HepG2 (cell line): ENCODE results near the gene BBS9. TPM values are rescaled to one million over a fixed set of nuclear protein-coding genes. Genes with fewer than 3 reads are reported as not detected.

Experiments
- GATA4 ChIP-seq: sonication (generic); IDR thresholded peaks from 2 replicates; pipeline ENCODE4 v1.6.1; 2016; ENCODE audit warnings: antibody characterized with exemption, low read depth, borderline replicate concordance
- GATAD1 ChIP-seq: IDR thresholded peaks from 2 replicates; pipeline ENCODE4 v1.6.1; 2016; ENCODE audit warnings: missing genetic modification reagents, missing compliant biosample characterization
- GATAD2A ChIP-seq: IDR thresholded peaks from 2 replicates; pipeline ENCODE4 v1.6.1; 2016
- HMG20A ChIP-seq: IDR thresholded peaks from 2 replicates; pipeline ENCODE4 v1.6.1; 2016; ENCODE audit warnings: borderline replicate concordance
- RAD21 ChIP-seq: fragments of 450-650 bp; formaldehyde crosslinking; IDR thresholded peaks from 2 replicates; pipeline ENCODE4 v1.5.0; 2020; ENCODE audit warnings: mild to moderate bottlenecking
- ZNF160 ChIP-seq: sonication (generic); formaldehyde crosslinking; IDR thresholded peaks from 2 replicates; pipeline ENCODE4 v1.8.0; 2022; ENCODE audit warnings: mild to moderate bottlenecking, inconsistent platforms, missing genetic modification reagents
- ZNF788 ChIP-seq: sonication (generic); formaldehyde crosslinking; IDR thresholded peaks from 2 replicates; pipeline ENCODE4 v1.5.0; 2020; ENCODE audit warnings: mild to moderate bottlenecking, missing genetic modification reagents, borderline replicate concordance
- polyA plus RNA-seq, 8 experiments: library from polyadenylated mRNA; depleted of rRNA in 3 of 8; stranded (reverse) in 7 of 8; unstranded in 1 of 8; fragments of >200 nt; fragmentation: Illumina TruSeq in 4 of 8; extraction: Trizol in 4 of 8; gene quantifications; 2 replicates each; pipeline versions ENCODE4 v1.2.1 to v1.2.3, GENCODE V29; 2011 to 2016; ENCODE audit warnings: low read depth in 4 of 8, missing spikeins in 1 of 8, mixed read lengths in 1 of 8; ENCODE audit not compliant: insufficient read depth in 1 of 8
- total RNA-seq, 5 experiments: library from RNA; depleted of rRNA; stranded (reverse); fragments of >200 nt; fragmentation: Illumina TruSeq; extraction: Trizol; gene quantifications; 2 replicates each; pipeline ENCODE4 v1.2.3, GENCODE V29; 2016; ENCODE audit warnings: low read depth in 1 of 5
- TF ChIP-seq, protein P1 (sequence below): sonication (generic); formaldehyde crosslinking; IDR thresholded peaks from 2 replicates; pipeline ENCODE4 v1.4.0; 2020; ENCODE audit warnings: missing genetic modification reagents
- TF ChIP-seq, protein P2 (sequence below): sonication (generic); formaldehyde crosslinking; IDR thresholded peaks from 2 replicates; pipeline ENCODE4 v1.8.0; 2022; ENCODE audit warnings: missing genetic modification reagents, mild to moderate bottlenecking, moderate library complexity, borderline replicate concordance
- TF ChIP-seq, protein P3 (sequence below): sonication (generic); formaldehyde crosslinking; IDR thresholded peaks from 2 replicates; pipeline ENCODE4 v1.9.0; 2022; ENCODE audit warnings: missing genetic modification reagents, mild to moderate bottlenecking, borderline replicate concordance
- TF ChIP-seq, protein P4 (sequence below): sonication (generic); formaldehyde crosslinking; IDR thresholded peaks from 2 replicates; pipeline ENCODE4 v1.5.0; 2020; ENCODE audit warnings: mild to moderate bottlenecking, missing genetic modification reagents, moderate library complexity
- TF ChIP-seq, protein P5 (sequence below), 2 experiments: sonication (generic) in 1 of 2; formaldehyde crosslinking in 1 of 2; IDR thresholded peaks; 2 replicates each; pipeline versions ENCODE4 v1.4.0 to v1.6.1; 2018 to 2020; ENCODE audit warnings: missing genetic modification reagents in 2 of 2, borderline replicate concordance in 1 of 2, low read depth in 1 of 2, mild to moderate bottlenecking in 1 of 2, missing biosample characterization in 1 of 2
- TF ChIP-seq, protein P6 (sequence below): sonication (generic); IDR thresholded peaks from 2 replicates; pipeline ENCODE4 v1.6.1; 2016; ENCODE audit warnings: low read depth, borderline replicate concordance
- TF ChIP-seq, protein P7 (sequence below): sonication (generic); formaldehyde crosslinking; IDR thresholded peaks from 2 replicates; pipeline ENCODE4 v1.8.1; 2022; ENCODE audit warnings: low read depth, mild to moderate bottlenecking, missing genetic modification reagents

The BBS9 gene
- total and polyA plus RNA-seq, 2 of the 13 experiments (the other 11 are each of a cell fraction or from before 2014, with no cell fraction given) = 5.1 to 7.8 TPM

DNA sequence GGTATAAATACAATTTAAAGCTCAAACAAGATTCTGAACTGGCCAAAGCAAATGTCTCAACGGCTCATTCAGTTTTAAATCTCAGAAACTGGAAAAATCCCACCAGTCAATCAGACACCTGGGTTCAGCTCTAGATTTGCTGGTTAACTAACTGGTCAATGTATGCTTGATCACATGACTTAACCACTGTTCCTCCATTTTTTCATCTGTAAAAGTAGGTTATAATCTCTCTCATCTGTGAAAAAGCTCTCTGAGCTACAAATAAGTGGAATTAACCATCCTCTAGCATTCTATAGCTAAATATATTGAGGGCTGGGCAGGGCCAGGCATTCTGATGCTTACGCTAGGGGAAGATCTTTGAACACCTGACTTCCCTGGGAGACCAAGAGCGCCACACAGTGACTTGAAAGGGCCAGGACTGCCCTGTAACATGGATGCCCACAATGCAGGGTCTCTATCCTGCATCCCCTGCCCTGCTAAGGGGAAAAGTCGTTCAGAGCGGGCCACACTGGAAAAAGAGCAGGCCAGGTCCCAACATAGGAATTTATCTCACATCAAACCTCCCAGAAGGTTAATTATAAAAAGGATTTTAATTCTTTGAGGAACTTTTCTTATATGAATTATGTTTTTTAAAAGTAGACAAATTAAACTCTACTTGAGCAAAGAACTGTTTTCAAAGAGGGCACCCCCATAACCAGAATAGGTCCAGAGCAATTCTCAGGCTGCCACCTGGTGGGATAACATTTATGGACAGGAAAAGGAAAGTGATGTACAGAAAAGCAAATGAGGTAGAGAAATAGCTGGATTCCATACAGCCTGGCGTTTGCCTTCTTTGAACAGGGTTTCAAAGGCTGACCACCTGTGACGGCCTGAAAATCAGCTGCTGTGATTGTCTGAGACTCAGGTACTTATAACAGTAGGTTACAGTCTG, 22.0 kb upstream of the BBS9 start (continued):
- TF ChIP-seq, protein P1, sequence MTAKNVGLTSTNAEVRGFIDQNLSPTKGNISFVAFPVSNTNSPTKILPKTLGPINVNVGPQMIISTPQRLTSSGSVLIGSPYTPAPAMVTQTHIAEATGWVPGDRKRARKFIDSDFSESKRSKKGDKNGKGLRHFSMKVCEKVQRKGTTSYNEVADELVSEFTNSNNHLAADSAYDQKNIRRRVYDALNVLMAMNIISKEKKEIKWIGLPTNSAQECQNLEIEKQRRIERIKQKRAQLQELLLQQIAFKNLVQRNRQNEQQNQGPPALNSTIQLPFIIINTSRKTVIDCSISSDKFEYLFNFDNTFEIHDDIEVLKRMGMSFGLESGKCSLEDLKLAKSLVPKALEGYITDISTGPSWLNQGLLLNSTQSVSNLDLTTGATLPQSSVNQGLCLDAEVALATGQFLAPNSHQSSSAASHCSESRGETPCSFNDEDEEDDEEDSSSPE (CRISPR knock-in tag) = no peak
- TF ChIP-seq, protein P2, sequence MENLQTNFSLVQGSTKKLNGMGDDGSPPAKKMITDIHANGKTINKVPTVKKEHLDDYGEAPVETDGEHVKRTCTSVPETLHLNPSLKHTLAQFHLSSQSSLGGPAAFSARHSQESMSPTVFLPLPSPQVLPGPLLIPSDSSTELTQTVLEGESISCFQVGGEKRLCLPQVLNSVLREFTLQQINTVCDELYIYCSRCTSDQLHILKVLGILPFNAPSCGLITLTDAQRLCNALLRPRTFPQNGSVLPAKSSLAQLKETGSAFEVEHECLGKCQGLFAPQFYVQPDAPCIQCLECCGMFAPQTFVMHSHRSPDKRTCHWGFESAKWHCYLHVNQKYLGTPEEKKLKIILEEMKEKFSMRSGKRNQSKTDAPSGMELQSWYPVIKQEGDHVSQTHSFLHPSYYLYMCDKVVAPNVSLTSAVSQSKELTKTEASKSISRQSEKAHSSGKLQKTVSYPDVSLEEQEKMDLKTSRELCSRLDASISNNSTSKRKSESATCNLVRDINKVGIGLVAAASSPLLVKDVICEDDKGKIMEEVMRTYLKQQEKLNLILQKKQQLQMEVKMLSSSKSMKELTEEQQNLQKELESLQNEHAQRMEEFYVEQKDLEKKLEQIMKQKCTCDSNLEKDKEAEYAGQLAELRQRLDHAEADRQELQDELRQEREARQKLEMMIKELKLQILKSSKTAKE = no peak
- TF ChIP-seq, protein P3, sequence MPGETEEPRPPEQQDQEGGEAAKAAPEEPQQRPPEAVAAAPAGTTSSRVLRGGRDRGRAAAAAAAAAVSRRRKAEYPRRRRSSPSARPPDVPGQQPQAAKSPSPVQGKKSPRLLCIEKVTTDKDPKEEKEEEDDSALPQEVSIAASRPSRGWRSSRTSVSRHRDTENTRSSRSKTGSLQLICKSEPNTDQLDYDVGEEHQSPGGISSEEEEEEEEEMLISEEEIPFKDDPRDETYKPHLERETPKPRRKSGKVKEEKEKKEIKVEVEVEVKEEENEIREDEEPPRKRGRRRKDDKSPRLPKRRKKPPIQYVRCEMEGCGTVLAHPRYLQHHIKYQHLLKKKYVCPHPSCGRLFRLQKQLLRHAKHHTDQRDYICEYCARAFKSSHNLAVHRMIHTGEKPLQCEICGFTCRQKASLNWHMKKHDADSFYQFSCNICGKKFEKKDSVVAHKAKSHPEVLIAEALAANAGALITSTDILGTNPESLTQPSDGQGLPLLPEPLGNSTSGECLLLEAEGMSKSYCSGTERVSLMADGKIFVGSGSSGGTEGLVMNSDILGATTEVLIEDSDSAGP (CRISPR knock-in tag) = no peak
- TF ChIP-seq, protein P4, sequence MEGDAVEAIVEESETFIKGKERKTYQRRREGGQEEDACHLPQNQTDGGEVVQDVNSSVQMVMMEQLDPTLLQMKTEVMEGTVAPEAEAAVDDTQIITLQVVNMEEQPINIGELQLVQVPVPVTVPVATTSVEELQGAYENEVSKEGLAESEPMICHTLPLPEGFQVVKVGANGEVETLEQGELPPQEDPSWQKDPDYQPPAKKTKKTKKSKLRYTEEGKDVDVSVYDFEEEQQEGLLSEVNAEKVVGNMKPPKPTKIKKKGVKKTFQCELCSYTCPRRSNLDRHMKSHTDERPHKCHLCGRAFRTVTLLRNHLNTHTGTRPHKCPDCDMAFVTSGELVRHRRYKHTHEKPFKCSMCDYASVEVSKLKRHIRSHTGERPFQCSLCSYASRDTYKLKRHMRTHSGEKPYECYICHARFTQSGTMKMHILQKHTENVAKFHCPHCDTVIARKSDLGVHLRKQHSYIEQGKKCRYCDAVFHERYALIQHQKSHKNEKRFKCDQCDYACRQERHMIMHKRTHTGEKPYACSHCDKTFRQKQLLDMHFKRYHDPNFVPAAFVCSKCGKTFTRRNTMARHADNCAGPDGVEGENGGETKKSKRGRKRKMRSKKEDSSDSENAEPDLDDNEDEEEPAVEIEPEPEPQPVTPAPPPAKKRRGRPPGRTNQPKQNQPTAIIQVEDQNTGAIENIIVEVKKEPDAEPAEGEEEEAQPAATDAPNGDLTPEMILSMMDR = peak; percentile 53; the same call in 1 of the 2 replicates
- peak; percentile 17; the same call in 1 of the 2 replicates for TF ChIP-seq GATAD2A (CRISPR knock-in tag)
- TF ChIP-seq ZNF788 = no peak
- TF ChIP-seq, protein P5, sequence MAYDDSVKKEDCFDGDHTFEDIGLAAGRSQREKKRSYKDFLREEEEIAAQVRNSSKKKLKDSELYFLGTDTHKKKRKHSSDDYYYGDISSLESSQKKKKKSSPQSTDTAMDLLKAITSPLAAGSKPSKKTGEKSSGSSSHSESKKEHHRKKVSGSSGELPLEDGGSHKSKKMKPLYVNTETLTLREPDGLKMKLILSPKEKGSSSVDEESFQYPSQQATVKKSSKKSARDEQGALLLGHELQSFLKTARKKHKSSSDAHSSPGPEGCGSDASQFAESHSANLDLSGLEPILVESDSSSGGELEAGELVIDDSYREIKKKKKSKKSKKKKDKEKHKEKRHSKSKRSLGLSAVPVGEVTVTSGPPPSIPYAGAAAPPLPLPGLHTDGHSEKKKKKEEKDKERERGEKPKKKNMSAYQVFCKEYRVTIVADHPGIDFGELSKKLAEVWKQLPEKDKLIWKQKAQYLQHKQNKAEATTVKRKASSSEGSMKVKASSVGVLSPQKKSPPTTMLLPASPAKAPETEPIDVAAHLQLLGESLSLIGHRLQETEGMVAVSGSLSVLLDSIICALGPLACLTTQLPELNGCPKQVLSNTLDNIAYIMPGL (CRISPR knock-in tag; IDR thresholded peaks at IDR 0.05; ENCODE audit: borderline replicate concordance in 1 of 2, low read depth in 1 of 2) = peak in 1 of 2 experiments; percentile 54; a peak in 1 of 4 replicates
- TF ChIP-seq, protein P6, sequence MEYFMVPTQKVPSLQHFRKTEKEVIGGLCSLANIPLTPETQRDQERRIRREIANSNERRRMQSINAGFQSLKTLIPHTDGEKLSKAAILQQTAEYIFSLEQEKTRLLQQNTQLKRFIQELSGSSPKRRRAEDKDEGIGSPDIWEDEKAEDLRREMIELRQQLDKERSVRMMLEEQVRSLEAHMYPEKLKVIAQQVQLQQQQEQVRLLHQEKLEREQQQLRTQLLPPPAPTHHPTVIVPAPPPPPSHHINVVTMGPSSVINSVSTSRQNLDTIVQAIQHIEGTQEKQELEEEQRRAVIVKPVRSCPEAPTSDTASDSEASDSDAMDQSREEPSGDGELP = peak; percentile 44; the same call in 1 of the 2 replicates
- no peak for TF ChIP-seq HMG20A
- peak; percentile 27; the same call in 1 of the 2 replicates for TF ChIP-seq GATAD1 (CRISPR knock-in tag)
- no peak for TF ChIP-seq GATA4
- peak; percentile 8; the same call in 1 of the 2 replicates for TF ChIP-seq RAD21 (CRISPR knock-in tag)
- TF ChIP-seq, protein P7, sequence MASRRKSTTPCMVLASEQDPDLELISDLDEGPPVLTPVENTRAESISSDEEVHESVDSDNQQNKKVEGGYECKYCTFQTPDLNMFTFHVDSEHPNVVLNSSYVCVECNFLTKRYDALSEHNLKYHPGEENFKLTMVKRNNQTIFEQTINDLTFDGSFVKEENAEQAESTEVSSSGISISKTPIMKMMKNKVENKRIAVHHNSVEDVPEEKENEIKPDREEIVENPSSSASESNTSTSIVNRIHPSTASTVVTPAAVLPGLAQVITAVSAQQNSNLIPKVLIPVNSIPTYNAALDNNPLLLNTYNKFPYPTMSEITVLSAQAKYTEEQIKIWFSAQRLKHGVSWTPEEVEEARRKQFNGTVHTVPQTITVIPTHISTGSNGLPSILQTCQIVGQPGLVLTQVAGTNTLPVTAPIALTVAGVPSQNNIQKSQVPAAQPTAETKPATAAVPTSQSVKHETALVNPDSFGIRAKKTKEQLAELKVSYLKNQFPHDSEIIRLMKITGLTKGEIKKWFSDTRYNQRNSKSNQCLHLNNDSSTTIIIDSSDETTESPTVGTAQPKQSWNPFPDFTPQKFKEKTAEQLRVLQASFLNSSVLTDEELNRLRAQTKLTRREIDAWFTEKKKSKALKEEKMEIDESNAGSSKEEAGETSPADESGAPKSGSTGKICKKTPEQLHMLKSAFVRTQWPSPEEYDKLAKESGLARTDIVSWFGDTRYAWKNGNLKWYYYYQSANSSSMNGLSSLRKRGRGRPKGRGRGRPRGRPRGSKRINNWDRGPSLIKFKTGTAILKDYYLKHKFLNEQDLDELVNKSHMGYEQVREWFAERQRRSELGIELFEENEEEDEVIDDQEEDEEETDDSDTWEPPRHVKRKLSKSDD (CRISPR knock-in tag) = no peak
- TF ChIP-seq ZNF160 = no peak
